ENCODE data around the gene UBC.

UBC gene

DNA sequence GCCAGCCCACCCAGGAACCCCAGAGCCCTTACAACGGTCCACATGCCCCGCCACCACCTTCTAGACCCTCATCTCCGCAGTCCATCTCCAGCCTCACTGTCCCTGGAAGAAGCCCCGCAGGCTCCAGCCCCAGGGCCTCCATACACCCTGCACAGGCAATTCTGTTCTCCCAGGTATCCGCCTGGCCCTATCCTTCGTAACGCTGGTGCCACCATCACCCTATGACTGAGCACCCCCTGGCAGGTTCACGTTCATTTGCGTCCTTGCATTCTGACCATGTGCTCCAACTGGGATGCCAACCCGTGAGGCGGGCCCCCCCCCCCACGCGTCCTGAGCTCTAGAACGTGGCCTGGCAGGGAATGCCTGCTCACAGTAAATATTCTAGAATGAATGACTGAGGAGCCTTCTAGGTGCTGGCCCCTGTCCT lies 50.1 kb downstream of the UBC start:
- DNase-seq (ENCODE audit: low spot score): no peak

DNA sequence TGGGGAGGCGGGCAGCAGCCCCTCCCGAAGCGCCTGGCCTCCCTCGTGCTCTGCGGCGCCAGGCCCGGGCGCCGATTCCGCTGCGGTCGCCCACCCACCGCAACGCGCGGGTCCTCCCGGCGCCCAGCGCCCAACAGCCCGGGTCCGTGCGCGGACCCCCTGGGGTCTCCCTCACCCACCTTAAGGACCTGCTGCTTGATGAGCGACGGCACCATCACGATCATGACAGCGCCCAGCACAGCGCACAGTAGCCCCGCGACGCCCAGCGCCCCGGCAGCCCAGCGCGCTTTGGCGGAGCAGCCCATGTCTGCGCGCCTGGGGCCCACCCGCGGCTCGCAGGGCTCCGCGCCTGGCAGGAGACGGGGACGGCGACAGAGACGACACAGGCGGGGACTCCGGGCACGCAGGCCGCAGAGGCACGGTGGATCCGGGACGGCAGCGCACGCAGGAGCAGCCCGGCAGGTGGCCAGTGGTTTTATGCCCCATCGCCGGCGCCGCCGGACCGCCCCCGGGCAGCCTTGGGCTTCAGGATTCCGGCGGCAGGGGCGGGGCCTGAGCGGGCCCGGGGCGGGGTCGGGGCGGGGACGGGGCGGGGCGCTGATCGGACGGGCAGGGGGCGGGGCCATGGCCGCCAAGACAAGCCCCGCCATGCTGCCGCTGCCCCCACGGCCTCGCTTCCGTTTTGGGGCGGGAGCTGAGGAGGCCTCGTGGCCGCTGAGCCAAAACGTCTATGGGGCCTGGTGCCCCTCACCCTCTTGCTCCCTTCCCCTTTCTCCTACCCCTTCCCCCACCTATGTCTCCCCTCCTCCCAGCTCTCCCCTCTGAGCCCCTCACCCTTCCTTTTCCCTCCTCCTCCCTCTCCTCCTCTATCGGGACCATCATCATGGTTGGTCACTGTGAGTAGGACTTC lies 50.8 kb downstream of the UBC start, which contains the start of gene SCARB1:
Gene SCARB1 (minus strand): TSS at position 449 of the 910 bp plus-strand sequence. CDS start 144 bp downstream, at position 305.
- DNase-seq (ENCODE audit: low spot score): peak; percentile 82

DNA sequence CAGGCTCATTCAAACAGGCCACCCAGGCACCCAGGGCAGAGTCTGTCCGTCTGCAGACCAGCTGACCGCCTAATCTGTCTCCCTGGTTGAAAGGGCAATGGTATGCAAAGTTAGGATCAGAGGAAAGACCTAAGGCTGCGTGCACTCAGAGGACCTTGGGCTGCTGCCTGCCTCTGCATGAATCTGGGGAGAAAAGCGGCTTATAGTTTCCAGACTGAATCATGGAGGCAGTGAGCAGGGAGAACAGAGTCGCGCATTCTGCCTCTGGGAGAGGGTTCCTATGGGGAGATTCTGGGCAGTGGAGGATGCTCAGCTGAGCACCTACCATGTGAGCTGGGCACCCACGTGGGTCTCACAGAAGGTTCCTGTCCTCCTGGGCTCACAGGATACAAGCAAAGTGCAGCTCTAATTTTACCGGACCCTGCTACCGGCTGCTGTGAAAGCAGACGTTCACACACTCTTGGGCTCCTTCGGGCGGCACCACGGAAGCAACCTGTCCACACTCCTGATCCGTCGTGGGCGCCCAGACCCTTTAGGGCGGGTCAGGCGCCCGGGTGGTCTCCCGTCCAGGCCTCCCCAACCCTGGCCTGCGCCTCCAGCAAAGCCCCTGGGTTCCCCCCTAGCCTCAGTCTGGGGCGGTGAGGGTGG lies 51.6 kb downstream of the UBC start:
- DNase-seq (ENCODE audit: low spot score): peak; percentile 72

DNA sequence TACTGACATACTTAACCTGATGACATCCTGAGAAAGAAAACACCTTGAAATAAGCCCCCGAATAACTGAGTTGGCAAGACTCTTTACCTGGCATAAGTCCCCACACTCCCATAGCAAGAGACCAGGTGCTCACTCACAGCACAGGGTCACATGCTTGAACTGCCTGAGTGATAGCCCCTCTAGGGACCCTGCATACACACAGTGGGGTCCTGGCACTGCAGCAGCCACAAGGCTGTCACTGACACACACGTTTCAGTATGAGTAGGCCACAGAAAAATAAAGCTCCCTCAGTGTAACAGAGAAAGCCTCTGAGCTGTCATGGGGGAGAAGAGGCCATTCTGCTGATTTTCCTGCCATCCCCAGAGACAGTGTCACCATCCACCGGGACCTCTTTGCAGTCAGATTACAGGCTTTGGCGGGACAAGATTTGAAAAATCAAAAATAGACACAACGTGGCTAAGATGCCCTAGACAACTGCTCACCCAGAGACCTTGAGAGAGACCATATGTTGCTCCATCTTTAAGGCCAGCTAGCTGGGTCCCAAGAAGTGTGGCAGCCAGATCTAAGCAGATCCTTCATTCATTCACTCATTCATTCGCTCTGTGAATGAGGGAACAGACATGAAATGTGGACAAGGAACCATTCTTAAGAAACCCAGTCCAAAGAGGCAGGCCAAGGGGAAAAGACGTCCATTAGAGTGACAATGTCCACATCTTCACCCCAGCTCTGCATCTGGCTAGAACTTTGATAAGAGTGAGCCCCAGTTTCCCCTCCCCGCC lies 52.4 kb downstream of the UBC start:
- no peak for DNase-seq (ENCODE audit: low spot score)

All from RKO (cell line).